ENCODE data around the gene ONECUT3.
"Not testable (repeated sequence)": the region's sequence is repeated elsewhere in the genome, so short reads cannot be mapped to it uniquely, and the experiment has no call there.

Gene ONECUT3

GRCh38 chr19:1760020-1760419, 6.7 kb downstream of the ONECUT3 start:
- no peak overlapping the region for H2AFZ ChIP-seq (ENCODE audit: low read length)
- no peaks in the 10 kb centered on the region for H3F3A ChIP-seq (ENCODE audit: low read depth)
- H3K4me1 ChIP-seq (ENCODE audit: insufficient read depth, low read length, poor library complexity, severe bottlenecking) = no peaks in the 10 kb centered on the region
- no peaks in the 10 kb centered on the region for H4K20me1 ChIP-seq (ENCODE audit: insufficient read depth, low read length, poor library complexity, severe bottlenecking)
- no peaks in the 10 kb centered on the region for H3K79me2 ChIP-seq (ENCODE audit: insufficient read depth, low read length)
- H3K9me2 ChIP-seq (replicated peaks; ENCODE audit: low read depth, low read length) = no peaks in the 10 kb centered on the region
- H3K4me2 ChIP-seq (ENCODE audit: low read depth, low read length, poor library complexity, severe bottlenecking) = no peak overlapping the region
- no peak overlapping the region for H3K4me3 ChIP-seq (ENCODE audit: low read length, poor library complexity, severe bottlenecking)
- no peak for TF ChIP-seq CTCF (conservative IDR thresholded peaks at IDR 0.05; ENCODE audit: low read length)
- TF ChIP-seq EZH2phosphoT487 (IDR thresholded peaks at IDR 0.05; ENCODE audit: borderline replicate concordance) = no peak
- H3K9ac ChIP-seq (ENCODE audit: low read depth, low read length, poor library complexity, severe bottlenecking) = no peak overlapping the region
- no peaks in the 10 kb centered on the region for H3K9me3 ChIP-seq (ENCODE audit: insufficient read depth, low read depth, low read length)
- H3K36me3 ChIP-seq (ENCODE audit: insufficient read depth, low read length) = no peaks in the 10 kb centered on the region
- H3K27me3 ChIP-seq (ENCODE audit: insufficient read depth, low read length, poor library complexity, severe bottlenecking) = no peaks in the 10 kb centered on the region

GRCh38 chr19:1760786-1761527, 7.7 kb downstream of the ONECUT3 start:
- not testable (repeated sequence) for H3K4me3 ChIP-seq (ENCODE audit: low read length, poor library complexity, severe bottlenecking); H3F3A ChIP-seq (ENCODE audit: low read depth); H4K20me1 ChIP-seq (ENCODE audit: insufficient read depth, low read length, poor library complexity, severe bottlenecking); H3K9me3 ChIP-seq (ENCODE audit: insufficient read depth, low read depth, low read length); H3K9ac ChIP-seq (ENCODE audit: low read depth, low read length, poor library complexity, severe bottlenecking); H3K36me3 ChIP-seq (ENCODE audit: insufficient read depth, low read length); H3K4me1 ChIP-seq (ENCODE audit: insufficient read depth, low read length, poor library complexity, severe bottlenecking); H3K9me2 ChIP-seq (replicated peaks; ENCODE audit: low read depth, low read length); H3K4me2 ChIP-seq (ENCODE audit: low read depth, low read length, poor library complexity, severe bottlenecking); H3K79me2 ChIP-seq (ENCODE audit: insufficient read depth, low read length); H2AFZ ChIP-seq (ENCODE audit: low read length); H3K27me3 ChIP-seq (ENCODE audit: insufficient read depth, low read length, poor library complexity, severe bottlenecking)

GRCh38 chr19:1761528-1762242, 8.4 kb downstream of the ONECUT3 start:
- no peak overlapping the region for H3K9ac ChIP-seq (ENCODE audit: low read depth, low read length, poor library complexity, severe bottlenecking)
- H3K4me3 ChIP-seq (ENCODE audit: low read length, poor library complexity, severe bottlenecking) = no peak overlapping the region
- H3K9me3 ChIP-seq (ENCODE audit: insufficient read depth, low read depth, low read length) = no peaks in the 10 kb centered on the region
- no peaks in the 10 kb centered on the region for H3F3A ChIP-seq (ENCODE audit: low read depth)
- no peak for TF ChIP-seq EZH2phosphoT487 (IDR thresholded peaks at IDR 0.05; ENCODE audit: borderline replicate concordance)
- no peaks in the 10 kb centered on the region for H4K20me1 ChIP-seq (ENCODE audit: insufficient read depth, low read length, poor library complexity, severe bottlenecking)
- no peaks in the 10 kb centered on the region for H3K36me3 ChIP-seq (ENCODE audit: insufficient read depth, low read length)
- no peaks in the 10 kb centered on the region for H3K9me2 ChIP-seq (replicated peaks; ENCODE audit: low read depth, low read length)
- H3K79me2 ChIP-seq (ENCODE audit: insufficient read depth, low read length) = no peaks in the 10 kb centered on the region
- no peak overlapping the region for H3K4me2 ChIP-seq (ENCODE audit: low read depth, low read length, poor library complexity, severe bottlenecking)
- no peaks in the 10 kb centered on the region for H3K27me3 ChIP-seq (ENCODE audit: insufficient read depth, low read length, poor library complexity, severe bottlenecking)
- H3K4me1 ChIP-seq (ENCODE audit: insufficient read depth, low read length, poor library complexity, severe bottlenecking) = peaks cover 2% of the 10 kb centered on the region
- no peak overlapping the region for H2AFZ ChIP-seq (ENCODE audit: low read length)

GRCh38 chr19:1762243-1763117, 9.2 kb downstream of the ONECUT3 start:
- Histone ChIP-seq H4K20me1 (ENCODE audit: insufficient read depth, low read length, poor library complexity, severe bottlenecking) (no peaks in the 10 kb centered on the region), H3K9ac (ENCODE audit: low read depth, low read length, poor library complexity, severe bottlenecking) (no peak overlapping the region), H3K4me3 (ENCODE audit: low read length, poor library complexity, severe bottlenecking) (no peak overlapping the region), H3K4me2 (ENCODE audit: low read depth, low read length, poor library complexity, severe bottlenecking) (no peak overlapping the region), H3K36me3 (ENCODE audit: insufficient read depth, low read length) (no peaks in the 10 kb centered on the region), H3K79me2 (ENCODE audit: insufficient read depth, low read length) (no peaks in the 10 kb centered on the region), H3F3A (ENCODE audit: low read depth) (no peaks in the 10 kb centered on the region), H3K9me2 (replicated peaks; ENCODE audit: low read depth, low read length) (no peaks in the 10 kb centered on the region), H3K9me3 (ENCODE audit: insufficient read depth, low read depth, low read length) (no peaks in the 10 kb centered on the region), H3K4me1 (ENCODE audit: insufficient read depth, low read length, poor library complexity, severe bottlenecking) (peaks cover 10% of the 10 kb centered on the region), H2AFZ (ENCODE audit: low read length) (no peak overlapping the region), H3K27me3 (ENCODE audit: insufficient read depth, low read length, poor library complexity, severe bottlenecking) (no peaks in the 10 kb centered on the region)
- TF ChIP-seq CTCF (conservative IDR thresholded peaks at IDR 0.05; ENCODE audit: low read length) = no peak
- TF ChIP-seq EZH2phosphoT487 (IDR thresholded peaks at IDR 0.05; ENCODE audit: borderline replicate concordance) = no peak

All from Loucy (cell line).